HepG2 (cell line): ENCODE measurements around the gene CTDSP1. TPM values are rescaled to one million over a fixed set of nuclear protein-coding genes. Genes with fewer than 3 reads are reported as not detected.

ENCODE experiments used
- FLYWCH1 ChIP-seq: sonication (generic); formaldehyde crosslinking; IDR thresholded peaks from 2 replicates; pipeline ENCODE4 v1.8.1; 2023; ENCODE audit warnings: mild to moderate bottlenecking, missing genetic modification reagents
- HOXA5 ChIP-seq: sonication (generic); formaldehyde crosslinking; IDR thresholded peaks from 2 replicates; pipeline ENCODE4 v1.4.0; 2020; ENCODE audit warnings: missing genetic modification reagents
- MLXIP ChIP-seq: sonication (generic); formaldehyde crosslinking; IDR thresholded peaks from 2 replicates; pipeline ENCODE4 v1.9.0; 2021; ENCODE audit warnings: missing genetic modification reagents, borderline replicate concordance
- SAP130 ChIP-seq: IDR thresholded peaks from 2 replicates; pipeline ENCODE4 v1.6.1; 2016; ENCODE audit warnings: low read depth
- SKI ChIP-seq: fragments of 450-650 bp; IDR thresholded peaks from one replicate; pipeline ENCODE4 v1.6.1; 2018; ENCODE audit warnings: mild to moderate bottlenecking; ENCODE audit not compliant: partially characterized antibody
- SP5 ChIP-seq: IDR thresholded peaks from 2 replicates; pipeline ENCODE4 v1.6.1; 2016; ENCODE audit warnings: low read depth, borderline replicate concordance
- UBTF ChIP-seq: sonication (generic); formaldehyde crosslinking; IDR thresholded peaks from 2 replicates; pipeline ENCODE4 v1.4.0; 2020; ENCODE audit warnings: mild to moderate bottlenecking, missing genetic modification reagents
- ZFP1 ChIP-seq: IDR thresholded peaks from 2 replicates; pipeline ENCODE4 v1.6.1; 2016
- ZNF180 ChIP-seq: sonication (generic); formaldehyde crosslinking; IDR thresholded peaks from 2 replicates; pipeline ENCODE4 v1.4.0; 2020; ENCODE audit warnings: low read depth, missing genetic modification reagents, borderline replicate concordance
- ZNF234 ChIP-seq: sonication (generic); formaldehyde crosslinking; conservative IDR thresholded peaks from 2 replicates; pipeline ENCODE4 v1.5.1; 2020; ENCODE audit warnings: mild to moderate bottlenecking, missing genetic modification reagents
- ZNF24 ChIP-seq: fragments of 450-650 bp; IDR thresholded peaks from 2 replicates; pipeline ENCODE4 v1.6.1; 2017; ENCODE audit warnings: antibody characterized with exemption, mild to moderate bottlenecking
- ZNF318 ChIP-seq: sonication (generic); formaldehyde crosslinking; IDR thresholded peaks from 2 replicates; pipeline ENCODE4 v1.4.0; 2020; ENCODE audit warnings: mild to moderate bottlenecking, missing genetic modification reagents
- ZNF556 ChIP-seq: sonication (generic); formaldehyde crosslinking; IDR thresholded peaks from 2 replicates; pipeline ENCODE4 v1.4.0; 2020; ENCODE audit warnings: mild to moderate bottlenecking, missing genetic modification reagents, borderline replicate concordance
- ZNF563 ChIP-seq: sonication (generic); formaldehyde crosslinking; IDR thresholded peaks from 2 replicates; pipeline ENCODE4 v1.8.0; 2022; ENCODE audit warnings: mild to moderate bottlenecking, moderate library complexity, missing genetic modification reagents
- ZNF749 ChIP-seq: sonication (generic); formaldehyde crosslinking; IDR thresholded peaks from 2 replicates; pipeline ENCODE4 v1.8.0; 2022; ENCODE audit warnings: mild to moderate bottlenecking, missing genetic modification reagents, moderate library complexity, borderline replicate concordance
- polyA plus RNA-seq, 8 experiments: library from polyadenylated mRNA; depleted of rRNA in 3 of 8; stranded (reverse) in 7 of 8; unstranded in 1 of 8; fragments of >200 nt; fragmentation: Illumina TruSeq in 4 of 8; extraction: Trizol in 4 of 8; gene quantifications; 2 replicates each; pipeline versions ENCODE4 v1.2.1 to v1.2.3, GENCODE V29; 2011 to 2016; ENCODE audit warnings: low read depth in 4 of 8, missing spikeins in 1 of 8, mixed read lengths in 1 of 8; ENCODE audit not compliant: insufficient read depth in 1 of 8
- total RNA-seq, 5 experiments: library from RNA; depleted of rRNA; stranded (reverse); fragments of >200 nt; fragmentation: Illumina TruSeq; extraction: Trizol; gene quantifications; 2 replicates each; pipeline ENCODE4 v1.2.3, GENCODE V29; 2016; ENCODE audit warnings: low read depth in 1 of 5
- TF ChIP-seq, protein P1 (sequence below): sonication (generic); formaldehyde crosslinking; IDR thresholded peaks from 2 replicates; pipeline ENCODE4 v1.8.1; 2023; ENCODE audit warnings: mild to moderate bottlenecking, missing genetic modification reagents, borderline replicate concordance

CTDSP1 gene
- total and polyA plus RNA-seq, 2 of the 13 experiments (the other 11 are each of a cell fraction or from before 2014, with no cell fraction given) = 91.0 to 268 TPM

DNA sequence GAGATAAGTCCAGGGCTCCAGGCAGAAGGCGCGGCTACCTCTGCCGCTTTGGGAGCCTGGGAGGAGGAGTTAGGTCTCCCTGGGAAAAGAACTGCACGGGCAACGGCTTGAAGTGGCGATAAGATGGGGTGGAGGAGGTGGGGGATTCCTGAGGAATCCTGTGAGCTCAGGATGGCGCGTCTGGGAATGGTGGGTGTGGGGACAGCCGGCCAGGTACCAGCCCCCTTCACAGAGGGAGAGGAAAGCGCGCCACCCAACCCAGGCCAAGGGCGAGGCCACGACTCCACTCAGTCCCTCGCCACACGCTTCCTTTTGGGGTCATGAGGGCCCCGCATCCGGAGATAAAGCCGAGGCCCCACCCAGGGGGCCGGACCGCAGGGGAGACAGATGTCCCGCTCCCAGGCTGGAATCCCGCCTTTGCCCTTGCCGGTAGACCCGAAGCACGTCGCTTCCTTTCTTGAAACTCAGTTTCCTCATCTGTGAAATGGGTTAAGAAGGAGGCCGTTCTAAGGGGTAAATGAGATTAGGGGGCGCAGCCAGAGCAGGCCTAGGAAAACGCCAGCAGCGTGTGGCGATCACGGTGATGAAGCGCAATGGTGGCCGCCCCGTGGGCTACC, 1.7 kb upstream of the CTDSP1 start (continued):
- peak; percentile 80; the same call in 1 of the 2 replicates for TF ChIP-seq ZNF318 (CRISPR knock-in tag)
- no peak; the same call in 1 of the 2 replicates for TF ChIP-seq UBTF (CRISPR knock-in tag)
- peak; percentile 92; the same call in 1 of the 2 replicates for TF ChIP-seq HOXA5
- TF ChIP-seq SP5 (CRISPR knock-in tag) = peak; percentile 82
- TF ChIP-seq ZNF563 (CRISPR knock-in tag) = peak; percentile 92
- peak; percentile 89 for TF ChIP-seq SAP130 (CRISPR knock-in tag)
- TF ChIP-seq SKI = no peak
- no peak for TF ChIP-seq ZNF180 (CRISPR knock-in tag)
- TF ChIP-seq FLYWCH1 (CRISPR knock-in tag) = peak; percentile 90; the same call in 1 of the 2 replicates
- TF ChIP-seq MLXIP (CRISPR knock-in tag) = no peak
- TF ChIP-seq ZFP1 (CRISPR knock-in tag) = peak; percentile 60; the same call in 1 of the 2 replicates
- TF ChIP-seq, protein P1, sequence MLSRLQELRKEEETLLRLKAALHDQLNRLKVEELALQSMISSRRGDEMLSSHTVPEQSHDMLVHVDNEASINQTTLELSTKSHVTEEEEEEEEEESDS (CRISPR knock-in tag) = 0 out of 2 replicates have a peak, but pooled peaks have one; percentile 79
- TF ChIP-seq ZNF234 = peak; percentile 96; the same call in 1 of the 2 replicates
- peak; percentile 67; the same call in 1 of the 2 replicates for TF ChIP-seq ZNF556 (CRISPR knock-in tag)
- peak; percentile 31; the same call in 1 of the 2 replicates for TF ChIP-seq ZNF749 (CRISPR knock-in tag)
- peak; percentile 78 for TF ChIP-seq ZNF24
